GM19438 (cell line): ENCODE data around the gene SAMD14.
"Not testable (repeated sequence)": the region's sequence is repeated elsewhere in the genome, so short reads cannot be mapped to it uniquely, and the experiment has no call there.

Experiments
- ATAC-seq: cut with Tn5 transposase; IDR thresholded peaks from one replicate; pipeline ENCODE4 v1.9.1; 2021; ENCODE audit warnings: low read depth; ENCODE audit not compliant: unreplicated experiment

The SAMD14 gene

DNA sequence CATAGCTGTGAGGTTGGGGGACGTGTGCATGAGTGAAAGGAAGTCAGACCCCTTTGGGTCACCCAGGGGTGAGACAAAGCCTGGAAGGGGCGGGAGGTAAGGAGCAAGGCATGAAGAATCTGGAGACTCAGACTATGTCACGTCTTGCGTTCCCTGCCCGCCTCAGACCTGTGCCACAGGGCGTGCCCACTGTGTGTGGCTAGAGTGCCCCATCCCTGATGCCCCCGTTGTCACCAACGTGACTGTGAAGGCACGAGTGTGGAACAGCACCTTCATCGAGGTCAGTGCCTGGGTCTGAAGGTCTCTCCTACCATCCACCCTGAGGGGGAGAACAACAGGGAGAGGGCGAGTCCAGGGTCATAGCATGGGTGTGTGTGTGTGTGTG lies 49.9 kb downstream of the SAMD14 start:
- no peak for ATAC-seq

DNA sequence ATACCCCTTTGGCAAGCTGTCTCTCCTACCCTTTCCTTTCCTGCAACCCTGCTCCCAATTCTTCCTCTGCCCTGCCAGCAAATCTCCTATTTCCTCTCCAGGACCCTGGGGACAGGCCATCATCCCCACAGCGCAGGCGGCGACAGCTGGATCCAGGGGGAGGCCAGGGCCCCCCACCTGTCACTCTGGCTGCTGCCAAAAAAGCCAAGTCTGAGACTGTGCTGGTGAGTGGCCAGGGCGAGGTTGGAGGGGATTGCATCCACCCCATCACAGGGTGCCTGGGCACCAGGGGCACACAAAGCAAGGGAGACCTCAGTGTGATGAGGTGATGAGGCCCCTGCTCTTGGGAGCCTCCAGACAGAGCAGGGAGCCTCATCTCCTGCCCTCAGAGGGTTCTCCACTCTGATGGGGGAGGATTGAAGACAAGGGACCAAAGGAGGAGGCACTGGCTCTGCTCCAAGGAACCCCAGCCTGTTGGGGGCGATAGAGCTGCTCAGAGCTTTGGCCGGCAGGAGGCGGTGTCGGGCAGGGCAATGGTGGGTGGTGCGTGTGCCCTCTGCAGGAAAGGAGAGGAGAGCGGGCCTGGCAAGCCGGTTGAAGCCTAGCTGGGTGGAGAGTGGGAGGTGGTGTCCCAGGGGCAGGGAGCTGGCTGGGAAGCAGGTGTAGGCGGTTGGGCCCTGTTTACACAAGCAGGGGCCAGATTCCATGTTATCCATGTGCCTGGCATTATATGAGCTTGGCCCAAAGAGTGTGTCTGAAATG lies 50.4 kb downstream of the SAMD14 start:
- no peak for ATAC-seq

DNA sequence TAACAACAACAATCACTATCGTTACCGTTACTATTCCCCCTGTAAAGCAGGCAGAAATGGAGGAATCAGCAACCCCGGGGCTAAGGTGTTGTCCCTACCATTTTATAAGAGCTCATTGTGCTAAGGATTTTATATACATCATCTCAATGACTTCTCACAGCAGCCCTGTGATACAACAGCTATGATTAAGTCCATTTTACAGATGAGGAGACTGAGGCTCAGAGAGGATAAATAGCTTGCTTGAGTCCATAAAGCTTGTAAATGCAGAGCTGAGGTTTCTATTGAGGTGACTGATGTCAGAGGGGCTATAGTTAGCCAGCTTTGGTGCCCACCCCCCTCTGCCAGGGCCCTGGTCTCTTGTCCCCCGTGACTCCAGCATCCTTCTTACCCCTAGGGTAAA lies 51.5 kb downstream of the SAMD14 start:
- ATAC-seq: no peak

DNA sequence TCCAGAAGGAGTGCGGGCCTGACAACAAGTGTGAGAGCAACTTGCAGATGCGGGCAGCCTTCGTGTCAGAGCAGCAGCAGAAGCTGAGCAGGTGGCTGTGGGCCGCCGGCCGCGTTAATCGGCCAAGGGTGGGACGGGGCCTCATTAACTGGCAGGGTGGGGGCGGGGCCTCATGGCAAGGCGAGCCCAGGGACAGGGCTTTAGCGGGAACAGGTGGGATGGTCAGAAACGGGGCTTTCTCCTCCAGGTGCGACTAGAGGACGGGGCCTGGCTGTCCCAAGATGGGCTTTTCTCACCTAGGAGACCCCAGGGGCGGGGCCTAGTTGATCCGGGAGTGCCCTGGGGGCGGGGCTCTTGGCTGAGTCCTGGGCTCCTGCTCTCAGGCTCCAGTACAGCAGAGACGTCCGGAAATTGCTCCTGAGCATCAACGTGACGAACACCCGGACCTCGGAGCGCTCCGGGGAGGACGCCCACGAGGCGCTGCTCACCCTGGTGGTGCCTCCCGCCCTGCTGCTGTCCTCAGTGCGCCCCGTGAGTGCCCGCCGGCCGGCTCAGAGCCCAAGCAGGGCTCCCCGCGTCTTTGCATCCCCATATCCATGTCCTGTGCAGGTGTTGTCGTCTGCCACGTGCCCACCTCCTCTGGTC lies 53.2 kb downstream of the SAMD14 start:
- no peak for ATAC-seq

DNA sequence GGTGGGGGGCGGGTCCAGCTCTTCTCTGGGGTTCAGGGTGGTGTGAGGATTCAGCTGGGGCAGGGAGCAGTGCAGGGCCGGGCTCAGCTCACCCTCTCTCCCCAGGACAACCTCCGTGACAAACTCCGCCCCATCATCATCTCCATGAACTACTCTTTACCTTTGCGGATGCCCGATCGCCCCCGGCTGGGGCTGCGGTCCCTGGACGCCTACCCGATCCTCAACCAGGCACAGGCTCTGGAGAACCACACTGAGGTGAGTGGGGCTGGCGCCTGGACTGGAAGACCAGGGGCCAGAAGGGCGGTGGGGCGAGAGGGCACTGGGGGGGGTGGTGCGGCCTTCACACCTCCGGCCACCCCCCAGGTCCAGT lies 53.8 kb downstream of the SAMD14 start:
- no peak for ATAC-seq

DNA sequence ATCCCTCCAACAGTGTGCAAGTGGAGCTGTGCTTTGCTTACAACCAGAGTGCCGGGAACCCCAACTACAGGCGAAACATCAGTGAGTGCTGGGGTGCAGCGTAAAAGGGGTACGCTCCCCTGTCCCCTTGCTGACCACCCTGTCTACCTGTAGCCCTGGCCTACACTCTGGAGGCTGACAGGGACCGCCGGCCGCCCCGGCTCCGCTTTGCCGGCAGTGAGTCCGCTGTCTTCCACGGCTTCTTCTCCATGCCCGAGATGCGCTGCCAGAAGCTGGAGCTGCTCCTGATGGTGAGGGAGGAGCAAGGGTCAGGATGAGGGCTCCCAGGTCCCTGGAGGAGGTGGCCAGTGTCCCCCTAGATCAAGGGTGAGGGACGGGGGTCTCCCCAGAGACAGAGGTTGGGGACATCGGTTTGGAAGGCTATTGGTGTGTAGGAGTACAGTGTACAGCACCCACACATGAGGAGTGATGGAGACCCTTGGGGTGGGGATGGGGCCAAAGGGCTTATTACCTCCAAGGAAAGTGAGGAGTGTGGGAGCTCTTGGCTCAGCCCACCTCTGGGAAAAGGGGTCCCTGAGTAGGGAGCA lies 54.4 kb downstream of the SAMD14 start:
- ATAC-seq: no peak

DNA sequence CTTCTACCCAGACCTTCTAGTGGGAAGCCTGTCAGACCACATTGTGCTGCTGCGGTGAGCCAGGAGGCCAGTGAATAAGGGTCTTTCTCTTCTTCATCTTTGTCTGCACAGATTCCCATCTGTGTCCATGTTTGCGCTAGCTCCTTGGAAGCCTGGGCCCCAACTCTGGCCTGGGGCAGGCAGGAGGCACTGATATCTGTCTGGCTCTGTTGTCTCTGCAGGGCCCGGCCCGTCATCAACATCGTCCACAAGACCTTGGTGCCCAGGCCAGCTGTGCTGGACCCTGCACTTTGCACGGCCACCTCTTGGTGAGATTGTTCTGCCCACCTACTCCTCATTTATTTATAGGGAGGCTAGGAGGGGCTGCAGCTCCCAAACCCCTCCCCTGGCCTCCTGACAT lies 55.7 kb downstream of the SAMD14 start:
- no peak for ATAC-seq

DNA sequence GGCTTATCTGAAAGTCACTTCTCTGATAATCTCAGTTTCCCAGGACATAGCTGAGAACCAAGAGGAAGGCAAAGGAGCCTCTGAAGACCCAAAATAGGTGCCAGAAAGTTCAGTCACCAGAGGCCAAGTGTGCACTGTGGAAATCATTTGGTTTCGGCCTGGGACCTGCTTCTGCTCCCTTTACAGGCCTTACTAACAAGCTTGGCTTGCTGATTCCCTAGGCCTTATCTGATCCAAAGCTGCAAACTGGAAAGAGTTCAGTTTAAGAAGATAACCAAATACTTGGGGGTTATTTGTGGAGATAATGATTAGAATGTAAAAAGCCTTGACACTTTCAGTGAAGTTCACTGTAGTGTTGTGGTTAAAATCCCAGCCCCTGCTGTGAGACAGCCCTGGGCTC lies 57.0 kb downstream of the SAMD14 start:
- ATAC-seq: no peak

DNA sequence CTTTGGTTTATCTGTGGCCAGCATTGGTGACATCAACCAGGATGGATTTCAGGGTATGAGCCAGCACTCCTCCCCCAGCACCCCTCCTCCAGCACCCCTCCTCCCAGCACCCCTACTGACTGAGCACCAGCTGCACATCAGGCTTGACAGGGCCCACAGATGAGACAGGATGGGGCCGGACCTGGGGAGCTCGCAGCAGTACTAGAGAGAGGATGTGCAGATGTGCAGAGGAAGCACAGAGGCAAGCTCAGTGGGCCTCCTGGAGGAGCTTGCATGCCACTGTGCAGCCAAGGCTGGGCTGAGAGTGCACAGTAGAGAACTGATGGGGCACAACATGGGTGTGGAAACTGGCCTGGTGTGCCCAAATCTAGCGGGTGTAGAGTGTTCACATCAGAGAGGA lies 57.8 kb downstream of the SAMD14 start:
- no peak for ATAC-seq

DNA sequence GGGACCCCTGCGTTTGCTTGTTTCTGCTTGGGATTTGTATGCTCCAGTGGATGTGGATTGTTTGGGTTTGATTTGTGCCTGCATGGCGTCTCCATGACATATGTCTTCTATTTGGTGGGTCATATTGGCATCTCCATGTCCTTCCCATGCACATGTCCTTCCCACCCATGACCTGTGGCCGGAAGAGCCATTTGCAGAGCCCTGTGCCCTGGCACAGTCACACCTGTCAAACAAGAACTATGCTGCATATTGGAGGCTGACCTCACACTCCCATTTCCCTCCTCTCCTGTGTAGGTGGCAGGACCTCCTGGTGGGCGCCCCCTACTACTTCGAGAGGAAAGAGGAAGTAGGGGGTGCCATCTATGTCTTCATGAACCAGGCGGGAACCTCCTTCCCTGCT lies 58.3 kb downstream of the SAMD14 start:
- ATAC-seq: no peak

DNA sequence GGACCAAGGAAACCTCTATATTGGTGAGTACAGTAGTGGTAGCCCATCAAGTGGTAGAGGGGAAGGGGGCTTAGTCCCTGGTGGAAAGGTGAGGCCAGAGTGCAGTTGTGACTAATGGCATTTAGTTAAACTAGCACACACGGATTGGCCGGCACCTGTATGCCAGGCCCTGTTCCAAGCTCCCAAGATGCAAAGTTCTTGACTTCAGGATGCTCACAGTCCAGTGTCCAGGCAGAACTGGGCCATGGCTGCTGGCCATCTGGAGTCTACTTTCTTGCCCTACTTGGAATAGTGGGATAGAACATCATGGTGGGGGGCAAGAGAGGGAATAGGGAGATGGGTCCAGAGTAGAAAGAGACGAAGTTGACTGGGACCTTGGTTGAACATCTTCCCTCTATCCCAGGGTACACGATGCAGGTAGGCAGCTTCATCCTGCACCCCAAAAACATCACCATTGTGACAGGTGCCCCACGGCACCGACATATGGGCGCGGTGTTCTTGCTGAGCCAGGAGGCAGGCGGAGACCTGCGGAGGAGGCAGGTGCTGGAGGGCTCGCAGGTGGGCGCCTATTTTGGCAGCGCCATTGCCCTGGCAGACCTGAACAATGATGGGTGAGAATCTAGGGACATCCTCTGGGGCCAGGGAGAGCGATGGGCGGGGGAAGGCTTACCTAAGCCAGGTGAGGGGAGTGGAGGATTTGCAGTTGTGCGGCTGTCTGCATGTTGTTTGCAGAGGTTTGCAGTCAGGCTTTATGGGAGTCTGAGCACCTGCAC lies 58.9 kb downstream of the SAMD14 start:
- no peak for ATAC-seq

DNA sequence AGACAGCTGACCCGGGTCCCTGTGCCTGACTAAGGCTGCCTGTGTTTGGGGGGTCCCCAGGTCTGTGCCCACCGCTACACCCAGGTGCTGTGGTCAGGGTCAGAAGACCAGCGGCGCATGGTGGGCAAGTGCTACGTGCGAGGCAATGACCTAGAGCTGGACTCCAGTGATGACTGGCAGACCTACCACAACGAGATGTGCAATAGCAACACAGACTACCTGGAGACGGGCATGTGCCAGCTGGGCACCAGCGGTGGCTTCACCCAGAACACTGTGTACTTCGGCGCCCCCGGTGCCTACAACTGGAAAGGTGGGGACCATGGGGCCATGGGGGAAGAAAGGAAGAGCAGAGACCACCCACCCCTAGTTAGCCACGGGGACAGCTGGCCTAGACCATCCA lies 62.0 kb downstream of the SAMD14 start:
- ATAC-seq: no peak

DNA sequence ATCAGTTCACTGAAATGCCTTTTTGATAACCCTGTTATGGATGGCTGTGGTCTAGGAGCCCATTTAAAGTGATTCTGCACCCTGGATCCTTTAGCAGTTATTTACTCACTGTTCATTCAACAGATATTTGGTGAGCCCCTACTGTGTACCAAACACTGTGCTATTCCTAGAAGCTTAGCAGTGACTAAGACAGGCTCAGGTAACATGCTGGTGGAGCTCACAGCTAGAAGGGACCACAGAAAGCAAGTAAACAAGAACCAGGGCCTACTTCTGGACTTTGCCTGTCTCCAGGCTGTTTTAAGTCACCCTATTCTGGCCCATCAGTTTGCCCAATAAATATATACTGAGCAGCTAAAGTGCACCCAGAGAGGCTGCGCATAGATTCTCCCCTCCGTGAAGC lies 63.0 kb downstream of the SAMD14 start:
- ATAC-seq: no peak

DNA sequence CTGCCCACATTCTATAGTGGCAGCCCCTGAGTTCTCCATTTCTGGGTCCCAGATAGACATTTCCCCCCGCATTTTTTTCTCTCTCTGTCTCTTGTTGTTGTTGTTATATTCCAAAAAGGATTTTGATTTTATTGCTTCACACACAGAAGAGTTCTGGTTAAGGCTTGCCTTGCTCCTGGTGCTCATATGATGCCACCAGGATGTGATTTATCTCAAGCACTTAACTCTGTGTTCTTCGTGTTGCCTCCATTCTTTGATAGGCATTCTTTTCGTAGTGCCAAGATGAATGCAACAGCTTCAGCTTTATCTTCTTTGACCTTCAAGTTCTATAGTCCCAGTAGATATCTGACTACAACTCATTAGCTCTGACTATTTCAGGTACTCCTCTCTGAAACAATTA lies 64.9 kb downstream of the SAMD14 start:
- ATAC-seq: no peak

DNA sequence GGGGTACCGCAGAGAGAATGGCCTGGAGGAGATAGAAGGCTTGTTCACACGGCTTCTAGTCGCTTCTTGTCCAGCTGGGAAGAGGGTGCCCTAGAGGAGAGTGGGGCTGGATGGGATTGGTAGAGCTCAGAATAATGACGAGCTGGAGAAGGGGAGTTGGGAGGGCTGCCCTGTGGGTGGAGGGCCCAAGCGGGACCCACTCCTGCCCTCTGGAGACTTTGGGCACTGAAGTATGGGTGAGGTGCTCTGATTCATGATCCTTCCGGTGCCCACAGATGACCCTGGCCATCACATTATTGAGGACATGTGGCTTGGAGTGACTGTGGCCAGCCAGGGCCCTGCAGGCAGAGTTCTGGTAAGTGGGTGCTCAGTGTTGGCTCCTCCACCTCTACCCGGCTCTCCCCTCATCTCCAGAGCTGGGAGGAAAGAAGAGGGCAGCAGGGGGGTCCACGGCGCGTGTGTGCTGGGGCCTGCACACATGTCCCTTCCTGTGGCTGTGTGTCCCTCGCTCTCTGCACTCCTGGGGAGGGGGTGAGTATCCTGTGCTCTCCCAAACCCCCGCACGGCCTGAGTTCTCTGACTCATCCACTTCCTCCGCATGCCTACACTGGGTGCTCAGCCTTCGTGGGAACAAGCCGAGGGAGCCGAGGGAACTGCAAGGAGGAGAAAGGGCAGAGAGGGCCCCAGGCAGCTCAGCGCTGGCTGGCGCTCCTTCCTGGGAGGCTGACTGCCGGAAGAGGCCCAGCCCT lies 65.5 kb downstream of the SAMD14 start:
- ATAC-seq: no peak

DNA sequence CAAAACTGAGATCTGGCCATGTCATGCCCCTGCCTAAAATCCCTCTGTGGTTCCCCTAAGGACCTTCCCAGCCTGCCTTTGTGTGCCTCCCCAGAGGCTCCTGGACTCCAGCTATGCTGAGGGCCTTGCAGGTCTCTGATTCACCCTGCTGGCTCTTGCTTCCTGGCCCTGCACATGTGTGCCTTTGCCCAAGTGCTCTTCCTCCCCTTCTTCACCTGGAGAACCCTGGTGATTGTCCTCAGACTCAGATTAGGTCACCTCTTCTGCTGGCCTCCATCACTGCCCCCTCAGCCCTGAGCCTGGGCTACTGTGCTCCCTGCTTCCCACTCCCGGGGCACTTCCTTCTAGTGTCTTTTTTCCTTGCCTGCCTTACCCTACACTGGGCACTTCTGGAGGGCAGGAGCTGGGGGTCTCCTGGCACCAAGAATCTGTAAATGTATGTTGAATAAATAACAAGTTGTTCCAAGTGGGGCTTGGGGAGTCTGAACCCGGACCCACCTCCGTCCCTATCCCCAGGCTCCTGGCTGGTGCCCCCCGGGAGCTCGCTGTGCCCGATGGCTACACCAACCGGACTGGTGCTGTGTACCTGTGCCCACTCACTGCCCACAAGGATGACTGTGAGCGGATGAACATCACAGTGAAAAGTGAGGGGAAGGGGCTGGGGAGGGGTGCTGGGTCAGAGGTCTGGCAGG lies 66.3 kb downstream of the SAMD14 start:
- ATAC-seq: no peak

DNA sequence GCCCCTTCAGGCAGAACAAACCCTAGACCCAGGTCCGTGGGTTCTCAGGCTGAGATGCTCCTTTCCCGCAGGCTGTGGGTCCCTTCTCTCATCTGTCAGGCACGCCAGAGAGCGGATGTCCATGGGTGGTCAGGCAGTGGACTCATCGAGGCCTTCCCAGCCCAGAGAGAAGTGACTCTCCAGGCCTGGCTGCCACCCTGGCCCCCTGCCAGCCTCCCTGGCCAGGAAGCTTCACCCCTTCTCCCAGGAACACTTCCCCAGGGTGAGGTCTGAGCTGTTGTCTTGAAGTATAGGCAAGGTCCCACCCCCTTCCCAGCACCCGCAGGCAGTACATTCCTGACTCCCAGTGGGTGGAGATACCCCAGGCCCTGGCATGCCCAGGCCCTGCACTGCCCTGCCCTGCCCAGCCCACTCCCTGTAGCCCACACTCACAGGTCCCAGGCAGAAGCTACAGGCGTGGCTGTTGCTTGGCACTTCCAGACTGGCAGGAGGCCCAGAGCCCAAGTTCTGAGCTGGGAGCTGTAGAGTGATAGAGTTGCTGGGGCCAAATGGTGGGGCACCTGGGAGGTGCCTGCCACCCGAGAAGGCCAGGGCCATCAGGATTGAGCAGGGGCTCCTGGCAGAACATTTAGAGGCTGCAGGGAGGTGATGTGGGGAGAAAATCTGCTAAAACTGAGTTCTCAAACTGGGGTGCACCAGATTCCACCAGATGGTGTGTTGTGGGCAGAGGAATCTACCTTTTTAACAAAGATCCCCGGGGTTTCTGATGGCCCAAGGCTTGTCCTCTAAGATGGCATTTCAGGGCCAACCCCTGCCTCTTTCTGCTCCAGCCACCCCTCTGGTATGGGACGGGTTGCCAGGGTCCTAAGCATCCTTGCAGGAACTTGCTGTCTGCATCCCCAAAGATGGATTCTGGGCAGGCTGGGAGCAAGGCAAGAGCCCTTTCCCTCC lies 67.4 kb downstream of the SAMD14 start:
- ATAC-seq: no peak

DNA sequence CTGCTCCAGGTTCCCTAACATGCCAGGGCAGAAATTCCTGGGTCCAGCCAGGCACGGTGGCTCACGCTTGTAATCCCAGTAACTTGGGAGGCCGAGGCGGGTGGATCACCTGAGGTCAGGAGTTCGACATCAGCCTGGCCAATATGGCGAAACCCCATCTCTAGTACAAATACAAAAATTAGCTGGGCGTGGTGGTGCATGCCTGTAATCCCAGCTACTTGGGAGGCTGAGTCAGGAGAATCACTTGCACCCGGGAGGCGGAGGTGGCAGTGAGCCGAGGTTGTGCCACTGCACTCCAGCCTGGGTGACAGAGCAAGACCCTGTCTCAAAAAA lies 68.3 kb downstream of the SAMD14 start:
- ATAC-seq: not testable (repeated sequence)
